ENCODE measurements around the gene CA11. TPM values are rescaled to one million over a fixed set of nuclear protein-coding genes. Genes with fewer than 3 reads are reported as not detected.
A peak's percentile ranks its signal among the peaks of the same experiment; 100 is the strongest.

The CA11 gene
- total and polyA plus RNA-seq, 9 of the 15 experiments (the other 6 are each of a cell fraction or from before 2014, with no cell fraction given): 2.9 to 19.9 (median 8.3) TPM

- TF ChIP-seq DACH1 (IDR thresholded peaks at IDR 0.05; ENCODE audit: partially characterized antibody) (peak; percentile 5), CC2D1A (IDR thresholded peaks at IDR 0.05) (peak; percentile 82; the same call in 1 of the 2 replicates), SMARCE1 (IDR thresholded peaks at IDR 0.05) (no peak), NR1H2 (CRISPR knock-in tag; IDR thresholded peaks at IDR 0.05) (no peak), ZNF57 (CRISPR knock-in tag; IDR thresholded peaks at IDR 0.05) (no peak), HNRNPL (IDR thresholded peaks at IDR 0.05; ENCODE audit: low read depth, low read length) (no peak), RBM14 (IDR thresholded peaks at IDR 0.05; ENCODE audit: borderline replicate concordance, insufficient read depth, low read depth, low read length) (no peak), EP300 (IDR thresholded peaks at IDR 0.05; ENCODE audit: low read length) (no peak), EGR1 (conservative IDR thresholded peaks at IDR 0.05) (no peak), ERF (CRISPR knock-in tag; IDR thresholded peaks at IDR 0.05) (0 out of 2 replicates have a peak, but pooled peaks have one; percentile 38), CHD4 (IDR thresholded peaks at IDR 0.05; ENCODE audit: insufficient read depth, insufficient replicate concordance, low read depth, low read length, poor library complexity, severe bottlenecking) (peak; percentile 99), ZBTB1 (CRISPR knock-in tag; IDR thresholded peaks at IDR 0.05; ENCODE audit: borderline replicate concordance, low read depth) (no peak), E2F3 (CRISPR knock-in tag; IDR thresholded peaks at IDR 0.05) (peak; percentile 13; the same call in 1 of the 2 replicates), BCL6 (CRISPR knock-in tag; IDR thresholded peaks at IDR 0.05) (no peak), CTBP1 (IDR thresholded peaks at IDR 0.05; ENCODE audit: borderline replicate concordance) (no peak), ZBTB7A (IDR thresholded peaks at IDR 0.05; ENCODE audit: borderline replicate concordance, control insufficient read depth, low read depth, low read length) (no peak)
- TF ChIP-seq, protein P1, sequence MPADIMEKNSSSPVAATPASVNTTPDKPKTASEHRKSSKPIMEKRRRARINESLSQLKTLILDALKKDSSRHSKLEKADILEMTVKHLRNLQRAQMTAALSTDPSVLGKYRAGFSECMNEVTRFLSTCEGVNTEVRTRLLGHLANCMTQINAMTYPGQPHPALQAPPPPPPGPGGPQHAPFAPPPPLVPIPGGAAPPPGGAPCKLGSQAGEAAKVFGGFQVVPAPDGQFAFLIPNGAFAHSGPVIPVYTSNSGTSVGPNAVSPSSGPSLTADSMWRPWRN (IDR thresholded peaks at IDR 0.05; ENCODE audit: low read depth): no peak
- TF ChIP-seq, protein P2, sequence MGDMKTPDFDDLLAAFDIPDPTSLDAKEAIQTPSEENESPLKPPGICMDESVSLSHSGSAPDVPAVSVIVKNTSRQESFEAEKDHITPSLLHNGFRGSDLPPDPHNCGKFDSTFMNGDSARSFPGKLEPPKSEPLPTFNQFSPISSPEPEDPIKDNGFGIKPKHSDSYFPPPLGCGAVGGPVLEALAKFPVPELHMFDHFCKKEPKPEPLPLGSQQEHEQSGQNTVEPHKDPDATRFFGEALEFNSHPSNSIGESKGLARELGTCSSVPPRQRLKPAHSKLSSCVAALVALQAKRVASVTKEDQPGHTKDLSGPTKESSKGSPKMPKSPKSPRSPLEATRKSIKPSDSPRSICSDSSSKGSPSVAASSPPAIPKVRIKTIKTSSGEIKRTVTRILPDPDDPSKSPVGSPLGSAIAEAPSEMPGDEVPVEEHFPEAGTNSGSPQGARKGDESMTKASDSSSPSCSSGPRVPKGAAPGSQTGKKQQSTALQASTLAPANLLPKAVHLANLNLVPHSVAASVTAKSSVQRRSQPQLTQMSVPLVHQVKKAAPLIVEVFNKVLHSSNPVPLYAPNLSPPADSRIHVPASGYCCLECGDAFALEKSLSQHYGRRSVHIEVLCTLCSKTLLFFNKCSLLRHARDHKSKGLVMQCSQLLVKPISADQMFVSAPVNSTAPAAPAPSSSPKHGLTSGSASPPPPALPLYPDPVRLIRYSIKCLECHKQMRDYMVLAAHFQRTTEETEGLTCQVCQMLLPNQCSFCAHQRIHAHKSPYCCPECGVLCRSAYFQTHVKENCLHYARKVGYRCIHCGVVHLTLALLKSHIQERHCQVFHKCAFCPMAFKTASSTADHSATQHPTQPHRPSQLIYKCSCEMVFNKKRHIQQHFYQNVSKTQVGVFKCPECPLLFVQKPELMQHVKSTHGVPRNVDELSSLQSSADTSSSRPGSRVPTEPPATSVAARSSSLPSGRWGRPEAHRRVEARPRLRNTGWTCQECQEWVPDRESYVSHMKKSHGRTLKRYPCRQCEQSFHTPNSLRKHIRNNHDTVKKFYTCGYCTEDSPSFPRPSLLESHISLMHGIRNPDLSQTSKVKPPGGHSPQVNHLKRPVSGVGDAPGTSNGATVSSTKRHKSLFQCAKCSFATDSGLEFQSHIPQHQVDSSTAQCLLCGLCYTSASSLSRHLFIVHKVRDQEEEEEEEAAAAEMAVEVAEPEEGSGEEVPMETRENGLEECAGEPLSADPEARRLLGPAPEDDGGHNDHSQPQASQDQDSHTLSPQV (IDR thresholded peaks at IDR 0.05): no peak
- TF ChIP-seq, protein P3, sequence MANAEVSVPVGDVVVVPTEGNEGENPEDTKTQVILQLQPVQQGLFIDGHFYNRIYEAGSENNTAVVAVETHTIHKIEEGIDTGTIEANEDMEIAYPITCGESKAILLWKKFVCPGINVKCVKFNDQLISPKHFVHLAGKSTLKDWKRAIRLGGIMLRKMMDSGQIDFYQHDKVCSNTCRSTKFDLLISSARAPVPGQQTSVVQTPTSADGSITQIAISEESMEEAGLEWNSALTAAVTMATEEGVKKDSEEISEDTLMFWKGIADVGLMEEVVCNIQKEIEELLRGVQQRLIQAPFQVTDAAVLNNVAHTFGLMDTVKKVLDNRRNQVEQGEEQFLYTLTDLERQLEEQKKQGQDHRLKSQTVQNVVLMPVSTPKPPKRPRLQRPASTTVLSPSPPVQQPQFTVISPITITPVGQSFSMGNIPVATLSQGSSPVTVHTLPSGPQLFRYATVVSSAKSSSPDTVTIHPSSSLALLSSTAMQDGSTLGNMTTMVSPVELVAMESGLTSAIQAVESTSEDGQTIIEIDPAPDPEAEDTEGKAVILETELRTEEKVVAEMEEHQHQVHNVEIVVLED (CRISPR knock-in tag; IDR thresholded peaks at IDR 0.05): no peak
- TF ChIP-seq, protein P4, sequence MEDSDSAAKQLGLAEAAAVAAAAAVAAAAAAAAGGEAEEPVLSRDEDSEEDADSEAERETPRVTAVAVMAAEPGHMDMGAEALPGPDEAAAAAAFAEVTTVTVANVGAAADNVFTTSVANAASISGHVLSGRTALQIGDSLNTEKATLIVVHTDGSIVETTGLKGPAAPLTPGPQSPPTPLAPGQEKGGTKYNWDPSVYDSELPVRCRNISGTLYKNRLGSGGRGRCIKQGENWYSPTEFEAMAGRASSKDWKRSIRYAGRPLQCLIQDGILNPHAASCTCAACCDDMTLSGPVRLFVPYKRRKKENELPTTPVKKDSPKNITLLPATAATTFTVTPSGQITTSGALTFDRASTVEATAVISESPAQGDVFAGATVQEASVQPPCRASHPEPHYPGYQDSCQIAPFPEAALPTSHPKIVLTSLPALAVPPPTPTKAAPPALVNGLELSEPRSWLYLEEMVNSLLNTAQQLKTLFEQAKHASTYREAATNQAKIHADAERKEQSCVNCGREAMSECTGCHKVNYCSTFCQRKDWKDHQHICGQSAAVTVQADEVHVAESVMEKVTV (CRISPR knock-in tag; IDR thresholded peaks at IDR 0.05): peak; percentile 63
These were observed 26.0 kb downstream of the CA11 start (continued) for GRCh38 chr19:48619692-48620585.

All from K562 (cell line).